ENCODE data around the gene ACCS.

- TF ChIP-seq CTCF (IDR thresholded peaks at IDR 0.05) (no peak), POLR2AphosphoS5 (IDR thresholded peaks at IDR 0.05) (no peak), EP300 (IDR thresholded peaks at IDR 0.05) (no peak)
Measured at GRCh38 chr11:44016546-44017442, 49.3 kb upstream of the ACCS start.

Measured in suprapubic skin (tissue), 4 donors.